ENCODE data around the gene FOXO1. TPM values are rescaled to one million over a fixed set of nuclear protein-coding genes. Genes with fewer than 3 reads are reported as not detected.

FOXO1 gene
- total RNA-seq, 1 experiment from 2014 or later: 10.5 TPM

DNA sequence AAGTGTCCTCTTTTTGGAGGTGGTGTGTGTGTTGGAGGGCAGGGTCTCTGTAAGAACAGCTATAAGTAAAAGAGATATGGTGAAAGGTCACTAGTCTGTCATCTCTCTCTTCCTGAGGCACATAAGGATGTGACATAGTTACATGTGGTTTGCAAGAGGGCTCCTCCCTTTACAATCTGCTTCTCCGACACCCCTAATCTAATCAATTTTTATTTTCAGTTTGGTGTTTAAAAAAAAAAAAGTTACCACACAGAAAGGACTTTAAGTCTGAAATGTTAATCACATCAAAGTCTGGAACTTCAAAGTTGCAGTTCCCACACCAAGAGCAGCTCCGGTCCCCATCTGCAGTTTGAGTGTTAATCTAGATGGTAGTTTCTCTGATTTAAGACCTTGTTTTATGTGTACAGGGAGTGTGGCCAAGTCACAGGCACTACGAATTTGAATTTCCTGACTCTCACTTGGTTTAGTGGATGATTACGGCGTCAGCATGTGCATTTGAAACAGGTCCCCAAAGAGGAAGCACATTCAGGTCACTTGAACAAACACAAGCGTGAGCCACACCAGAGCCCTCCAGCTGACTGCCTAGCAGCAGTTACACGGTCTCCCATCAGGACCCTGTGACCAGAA is 53.1 kb downstream of the FOXO1 start:
- intact Hi-C loops (cut with micrococcal nuclease; ENCODE audit: unreplicated experiment): no loop called here
- Histone ChIP-seq H3K79me2 (ENCODE audit: low read depth) (peaks cover 25% of the 10 kb centered on the region), H3K4me2 (no peak overlapping the region), H3K4me1 (replicated peaks; ENCODE audit: insufficient read depth) (peaks cover 14% of the 10 kb centered on the region), H2AFZ (no peak overlapping the region), H3K27ac (no peak overlapping the region), H3K36me3 (ENCODE audit: low read depth) (no peaks in the 10 kb centered on the region), H3K4me3 (no peak overlapping the region), H3K27me3 (ENCODE audit: insufficient read depth, low read depth) (no peaks in the 10 kb centered on the region), H4K20me1 (ENCODE audit: insufficient read depth) (no peaks in the 10 kb centered on the region), H3K9me3 (ENCODE audit: insufficient read depth, low read depth) (no peaks in the 10 kb centered on the region), H3F3A (ENCODE audit: insufficient read depth, low read depth) (peaks cover 7% of the 10 kb centered on the region; the same call in 1 of the 2 replicates), H3K9me2 (ENCODE audit: insufficient read depth) (no peaks in the 10 kb centered on the region)
- TF ChIP-seq CTCF (conservative IDR thresholded peaks at IDR 0.05) (no peak), EZH2 (IDR thresholded peaks at IDR 0.05; ENCODE audit: low read depth) (no peak)
- BruUV-seq (replicated peaks): no TSS peak
- ChIA-PET CTCF (no interaction called here), POLR2A (ENCODE audit: unreplicated experiment) (no interaction called here)
- DNase-seq: no peak

GRCh38 chr13:40612041-40612440 is 54.4 kb downstream of the FOXO1 start:
- no peak overlapping the region for H2AFZ ChIP-seq
- no peaks in the 10 kb centered on the region for H4K20me1 ChIP-seq (ENCODE audit: insufficient read depth)
- POLR2A ChIA-PET (ENCODE audit: unreplicated experiment): no interaction called here
- BruUV-seq (replicated peaks): no TSS peak
- peaks cover 24% of the 10 kb centered on the region for H3K79me2 ChIP-seq (ENCODE audit: low read depth)
- no peak for DNase-seq
- peaks cover 7% of the 10 kb centered on the region; the same call in 1 of the 2 replicates for H3F3A ChIP-seq (ENCODE audit: insufficient read depth, low read depth)
- no peaks in the 10 kb centered on the region for H3K27me3 ChIP-seq (ENCODE audit: insufficient read depth, low read depth)
- TF ChIP-seq EZH2 (IDR thresholded peaks at IDR 0.05; ENCODE audit: low read depth): no peak
- no peak for TF ChIP-seq CTCF (conservative IDR thresholded peaks at IDR 0.05)
- peaks cover 14% of the 10 kb centered on the region for H3K4me1 ChIP-seq (replicated peaks; ENCODE audit: insufficient read depth)
- H3K9me2 ChIP-seq (ENCODE audit: insufficient read depth): no peaks in the 10 kb centered on the region
- no peak overlapping the region for H3K4me3 ChIP-seq
- H3K27ac ChIP-seq: no peak overlapping the region
- no peaks in the 10 kb centered on the region for H3K36me3 ChIP-seq (ENCODE audit: low read depth)
- H3K9me3 ChIP-seq (ENCODE audit: insufficient read depth, low read depth): no peaks in the 10 kb centered on the region
- no peak overlapping the region for H3K4me2 ChIP-seq
- CTCF ChIA-PET: no interaction called here
- intact Hi-C loops (cut with micrococcal nuclease; ENCODE audit: unreplicated experiment): no loop called here

DNA sequence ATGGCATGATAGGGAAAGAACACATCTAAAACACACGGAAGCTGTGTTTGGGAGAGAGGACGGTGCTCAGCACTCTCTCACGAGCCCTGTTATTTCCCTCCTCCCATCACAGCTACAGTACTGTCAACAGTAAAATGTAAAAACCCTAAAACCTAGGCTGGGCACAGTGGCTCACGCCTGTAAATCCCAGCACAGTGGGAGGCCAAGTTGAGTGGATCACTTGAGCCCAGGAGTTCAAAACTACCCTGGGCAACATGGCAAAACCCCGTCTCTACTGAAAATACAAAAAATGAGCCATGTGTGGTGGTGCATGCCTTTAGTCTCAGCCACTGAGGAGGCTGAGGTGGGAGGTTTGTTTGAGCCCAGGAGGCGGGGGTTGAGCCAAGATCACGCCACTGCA is 54.8 kb downstream of the FOXO1 start:
- Histone ChIP-seq H3K27ac (no peak overlapping the region), H3K79me2 (ENCODE audit: low read depth) (peaks cover 24% of the 10 kb centered on the region), H3K4me2 (no peak overlapping the region), H3K4me1 (replicated peaks; ENCODE audit: insufficient read depth) (peaks cover 14% of the 10 kb centered on the region), H3K4me3 (no peak overlapping the region), H3K27me3 (ENCODE audit: insufficient read depth, low read depth) (no peaks in the 10 kb centered on the region), H2AFZ (no peak overlapping the region), H3K9me2 (ENCODE audit: insufficient read depth) (no peaks in the 10 kb centered on the region), H3K36me3 (ENCODE audit: low read depth) (no peaks in the 10 kb centered on the region), H3K9me3 (ENCODE audit: insufficient read depth, low read depth) (no peaks in the 10 kb centered on the region), H3F3A (ENCODE audit: insufficient read depth, low read depth) (peaks cover 7% of the 10 kb centered on the region; the same call in 1 of the 2 replicates), H4K20me1 (ENCODE audit: insufficient read depth) (no peaks in the 10 kb centered on the region)
- POLR2A ChIA-PET (ENCODE audit: unreplicated experiment): no interaction called here
- DNase-seq: no peak
- CTCF ChIA-PET: no interaction called here
- intact Hi-C loops (cut with micrococcal nuclease; ENCODE audit: unreplicated experiment): no loop called here
- no TSS peak for BruUV-seq (replicated peaks)
- TF ChIP-seq CTCF (conservative IDR thresholded peaks at IDR 0.05): no peak
- TF ChIP-seq EZH2 (IDR thresholded peaks at IDR 0.05; ENCODE audit: low read depth): no peak
